Measurements from ENCODE around the gene CENPB. TPM values are rescaled to one million over a fixed set of nuclear protein-coding genes. Genes with fewer than 3 reads are reported as not detected.

Gene CENPB
- total RNA-seq, 4 donors from 2014 or later, result 39.8 to 61.9 (median 47.0) TPM

DNA sequence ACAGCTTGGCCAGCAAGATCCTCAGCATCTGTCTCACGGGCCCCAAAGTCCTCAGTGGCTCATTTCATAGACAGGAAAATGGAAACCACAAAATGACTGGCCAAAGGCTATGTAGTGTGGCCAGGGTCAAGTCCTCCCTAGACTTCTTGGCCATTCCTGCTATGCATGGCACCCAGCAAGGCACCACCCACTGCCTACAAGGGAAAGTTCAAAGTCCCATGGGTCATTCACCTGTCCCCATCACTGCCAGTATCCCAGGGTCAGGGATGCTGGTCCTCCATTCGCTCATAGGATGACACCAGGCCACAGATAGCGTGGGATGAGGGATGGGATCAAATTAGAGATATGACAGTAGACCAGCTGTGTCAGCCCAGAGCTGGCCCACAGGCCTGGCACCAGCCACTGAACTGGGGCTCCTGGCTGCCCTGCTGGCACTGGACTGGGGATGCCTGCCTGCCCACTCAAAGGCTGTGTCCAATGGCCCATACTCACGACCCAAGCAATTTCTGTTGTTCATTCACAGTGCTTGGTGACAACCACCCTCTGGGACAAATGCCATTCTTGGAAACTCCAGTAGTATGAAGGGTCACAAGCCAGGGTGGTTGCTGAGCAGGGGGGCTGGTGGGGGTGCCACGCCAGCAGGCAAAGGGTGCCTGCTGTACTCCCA is 30.6 kb downstream of the CENPB start:
- Histone ChIP-seq H3K36me3 (peaks cover 0 to 5% (median 0%) of the 10 kb centered on the region in 3 donors), H3K4me3 (no peak overlapping the region), H3K4me1 (peaks cover 0 to 13% (median 0%) of the 10 kb centered on the region in 4 donors), H3K9me3 (no peaks in the 10 kb centered on the region), H3K27me3 (no peaks in the 10 kb centered on the region), H3K27ac (no peak overlapping the region)
- TF ChIP-seq, protein P1, sequence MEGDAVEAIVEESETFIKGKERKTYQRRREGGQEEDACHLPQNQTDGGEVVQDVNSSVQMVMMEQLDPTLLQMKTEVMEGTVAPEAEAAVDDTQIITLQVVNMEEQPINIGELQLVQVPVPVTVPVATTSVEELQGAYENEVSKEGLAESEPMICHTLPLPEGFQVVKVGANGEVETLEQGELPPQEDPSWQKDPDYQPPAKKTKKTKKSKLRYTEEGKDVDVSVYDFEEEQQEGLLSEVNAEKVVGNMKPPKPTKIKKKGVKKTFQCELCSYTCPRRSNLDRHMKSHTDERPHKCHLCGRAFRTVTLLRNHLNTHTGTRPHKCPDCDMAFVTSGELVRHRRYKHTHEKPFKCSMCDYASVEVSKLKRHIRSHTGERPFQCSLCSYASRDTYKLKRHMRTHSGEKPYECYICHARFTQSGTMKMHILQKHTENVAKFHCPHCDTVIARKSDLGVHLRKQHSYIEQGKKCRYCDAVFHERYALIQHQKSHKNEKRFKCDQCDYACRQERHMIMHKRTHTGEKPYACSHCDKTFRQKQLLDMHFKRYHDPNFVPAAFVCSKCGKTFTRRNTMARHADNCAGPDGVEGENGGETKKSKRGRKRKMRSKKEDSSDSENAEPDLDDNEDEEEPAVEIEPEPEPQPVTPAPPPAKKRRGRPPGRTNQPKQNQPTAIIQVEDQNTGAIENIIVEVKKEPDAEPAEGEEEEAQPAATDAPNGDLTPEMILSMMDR (IDR thresholded peaks at IDR 0.05), result no peak
- DNase-seq, result no peak

DNA sequence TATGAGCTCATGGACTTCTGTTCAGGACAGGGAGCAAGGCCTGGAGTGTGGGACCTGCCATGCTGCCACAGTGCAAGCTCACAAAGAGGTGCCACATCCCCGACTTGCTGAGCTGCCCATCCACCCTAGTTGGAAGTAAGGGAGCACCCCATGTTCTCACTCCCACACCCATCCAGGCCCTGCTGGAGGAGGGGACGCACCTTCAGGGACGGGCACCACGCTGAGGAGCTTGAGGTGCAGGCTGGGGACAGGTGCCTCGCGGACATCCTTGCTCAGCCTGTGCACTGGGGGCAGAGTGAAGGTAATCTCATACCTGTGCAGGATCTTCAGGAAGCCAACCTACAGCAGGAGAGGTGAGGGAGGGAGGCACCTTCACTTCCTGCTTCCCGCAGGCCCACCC is 31.3 kb downstream of the CENPB start:
- TF ChIP-seq, protein P1 (IDR thresholded peaks at IDR 0.05), result no peak
- TF ChIP-seq POLR2A (IDR thresholded peaks at IDR 0.05), result no peak
- H3K9me3 ChIP-seq, result no peaks in the 10 kb centered on the region
- no peak overlapping the region for H3K4me3 ChIP-seq
- no peak overlapping the region for H3K27ac ChIP-seq
- no peak for DNase-seq
- peaks cover 0 to 5% (median 0%) of the 10 kb centered on the region in 3 donors for H3K36me3 ChIP-seq
- H3K27me3 ChIP-seq, result peaks cover 0 to 2% of the 10 kb centered on the region in 2 donors
- H3K4me1 ChIP-seq, result peaks cover 0 to 15% (median 0%) of the 10 kb centered on the region in 4 donors

DNA sequence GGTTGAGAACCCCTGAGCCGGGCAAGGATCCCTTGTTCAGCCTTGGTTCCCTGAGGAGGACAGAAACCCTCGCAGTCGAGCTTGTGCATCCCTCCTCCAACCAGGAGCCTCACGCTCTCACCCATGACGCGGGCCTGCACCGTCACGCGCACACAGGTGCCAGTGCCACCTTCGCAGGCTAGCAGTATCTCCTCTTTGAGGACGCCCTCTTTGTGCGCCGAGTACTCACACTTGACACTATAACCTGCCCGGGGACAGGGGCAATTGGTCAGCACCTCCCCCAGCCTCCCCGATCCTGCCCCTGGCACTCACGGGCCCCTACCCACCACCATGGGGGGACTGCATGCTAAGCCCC is 32.3 kb downstream of the CENPB start:
- peak in 1 of 3 donors; percentile 35 for DNase-seq
- H3K4me3 ChIP-seq, result no peak overlapping the region
- peaks cover 0 to 24% (median 2%) of the 10 kb centered on the region in 4 donors for H3K4me1 ChIP-seq
- H3K9me3 ChIP-seq, result no peaks in the 10 kb centered on the region
- H3K27ac ChIP-seq, result no peak overlapping the region
- peaks cover 0 to 5% (median 0%) of the 10 kb centered on the region in 3 donors for H3K36me3 ChIP-seq
- H3K27me3 ChIP-seq, result peaks cover 0 to 5% of the 10 kb centered on the region in 2 donors
- TF ChIP-seq POLR2A (IDR thresholded peaks at IDR 0.05), result no peak
- TF ChIP-seq, protein P1 (IDR thresholded peaks at IDR 0.05), result no peak

DNA sequence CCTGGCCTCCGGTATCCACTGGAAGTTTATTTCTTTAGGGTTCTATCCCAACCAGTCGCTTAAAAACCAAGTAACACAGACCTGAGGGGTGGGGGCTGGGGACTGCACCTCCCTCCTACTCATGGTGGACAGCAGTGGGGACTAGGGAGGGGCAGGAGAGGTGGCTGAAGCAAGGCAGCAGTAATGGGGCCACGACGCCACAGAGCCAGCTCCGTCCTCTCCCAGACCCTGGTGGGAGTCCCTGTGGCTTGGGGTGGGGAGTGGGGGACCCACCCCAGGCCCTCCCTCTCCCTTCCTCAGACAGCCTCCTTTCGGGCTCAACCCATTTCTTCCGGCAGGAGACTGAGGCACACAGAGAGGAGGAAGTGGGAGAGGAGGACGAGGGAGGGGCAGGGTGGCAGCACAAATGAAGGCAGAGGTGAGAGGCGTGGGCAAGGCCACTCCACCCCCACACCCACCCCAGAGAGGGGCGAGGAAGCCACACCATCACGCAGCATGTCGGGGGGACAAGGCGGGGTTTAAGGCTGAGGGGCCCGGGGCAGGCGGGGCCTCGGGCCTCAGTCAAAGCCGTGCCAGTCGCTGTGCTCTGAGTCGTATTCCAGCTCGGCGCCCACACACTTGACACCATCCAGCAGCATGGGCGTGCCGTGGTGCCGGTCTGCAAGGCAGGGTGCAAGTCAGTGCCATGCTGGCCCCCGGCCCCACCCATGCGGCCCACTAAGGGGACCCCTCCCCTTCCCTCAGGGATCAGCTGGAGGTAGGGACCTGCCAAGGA is 32.9 kb downstream of the CENPB start:
- Histone ChIP-seq H3K27ac (no peak overlapping the region), H3K4me1 (peaks cover 0 to 24% (median 2%) of the 10 kb centered on the region in 4 donors), H3K27me3 (peaks cover 0 to 5% of the 10 kb centered on the region in 2 donors), H3K4me3 (no peak overlapping the region), H3K36me3 (peaks cover 0 to 5% (median 0%) of the 10 kb centered on the region in 3 donors), H3K9me3 (no peaks in the 10 kb centered on the region)
- TF ChIP-seq, protein P1 (IDR thresholded peaks at IDR 0.05), result no peak
- no peak for TF ChIP-seq POLR2A (IDR thresholded peaks at IDR 0.05)
- DNase-seq, result peak in 1 of 3 donors; percentile 38

DNA sequence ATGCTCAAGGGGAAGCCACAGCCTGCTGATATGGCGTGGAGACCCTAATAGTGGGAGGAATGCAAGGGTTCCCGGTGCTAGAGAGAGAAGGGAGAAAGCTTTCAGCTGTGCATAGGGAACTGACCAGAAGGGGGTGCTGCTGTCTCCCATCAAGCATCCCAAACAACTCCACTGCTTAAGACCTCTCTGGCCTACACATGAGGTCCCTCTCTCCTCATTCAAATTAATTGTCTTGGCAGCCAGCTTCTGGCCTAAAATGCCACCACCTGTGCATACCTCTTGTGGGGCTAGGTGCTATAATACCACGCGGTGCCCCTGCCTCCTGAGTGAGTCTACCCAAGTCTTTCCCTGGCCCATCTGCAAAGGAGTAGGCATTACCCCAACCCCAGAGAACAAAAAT is 33.4 kb downstream of the CENPB start:
- TF ChIP-seq, protein P1 (IDR thresholded peaks at IDR 0.05), result peak; percentile 34 to 73 (median 68)
- no peak for TF ChIP-seq POLR2A (IDR thresholded peaks at IDR 0.05)
- H3K4me3 ChIP-seq, result no peak overlapping the region
- H3K9me3 ChIP-seq, result no peaks in the 10 kb centered on the region
- DNase-seq, result peak; percentile 60 to 87 (median 63)
- no peak overlapping the region for H3K27ac ChIP-seq
- H3K36me3 ChIP-seq, result peaks cover 0 to 2% (median 0%) of the 10 kb centered on the region in 3 donors
- H3K4me1 ChIP-seq, result peaks cover 0 to 24% (median 2%) of the 10 kb centered on the region in 4 donors
- peaks cover 0 to 5% of the 10 kb centered on the region in 2 donors for H3K27me3 ChIP-seq
